Activated T-cell treated with anti-CD3 and anti-CD28 coated beads for 48 hours (primary cell): ENCODE results near the gene ATPAF2.
A peak's percentile ranks its signal among the peaks of the same experiment; 100 is the strongest.

Experiments used
- DNase-seq: peaks from one replicate; pipeline ENCODE4 v3.0.0-alpha.2; 2020; ENCODE audit warnings: low read depth

Gene ATPAF2

DNA sequence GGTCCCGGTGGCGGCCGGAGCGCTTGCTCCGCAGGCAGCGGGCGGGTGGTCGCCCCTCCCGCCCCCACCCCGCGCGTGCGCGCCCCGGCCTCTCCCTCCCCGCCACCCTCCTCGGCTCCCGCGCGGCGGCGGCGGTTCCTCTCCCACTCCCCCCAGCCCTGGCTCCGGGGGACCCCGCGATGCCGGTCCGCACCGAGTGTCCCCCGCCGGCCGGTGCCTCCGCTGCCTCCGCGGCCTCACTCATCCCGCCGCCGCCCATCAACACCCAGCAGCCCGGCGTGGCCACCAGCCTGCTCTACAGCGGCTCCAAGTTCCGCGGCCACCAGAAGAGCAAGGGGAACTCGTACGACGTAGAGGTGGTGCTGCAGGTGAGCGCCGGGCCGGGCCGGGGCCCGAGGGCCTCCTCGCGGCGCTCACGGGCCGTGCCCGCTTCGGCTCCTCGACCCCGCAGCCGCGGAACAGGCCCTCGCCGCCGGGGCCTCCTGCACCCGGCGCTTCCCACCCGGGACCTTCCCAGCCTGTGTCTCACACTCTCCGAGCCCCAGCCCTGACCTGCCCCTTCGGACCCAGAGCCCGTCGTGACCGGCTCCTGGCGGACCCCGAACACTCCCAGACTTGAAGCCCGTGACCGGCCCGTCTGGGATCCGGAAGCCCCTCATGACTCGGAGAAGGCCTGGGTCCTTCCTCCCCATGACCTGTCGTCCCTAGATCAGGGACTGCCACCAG, 730 bp upstream of the ATPAF2 start:
- no peak for DNase-seq

DNA sequence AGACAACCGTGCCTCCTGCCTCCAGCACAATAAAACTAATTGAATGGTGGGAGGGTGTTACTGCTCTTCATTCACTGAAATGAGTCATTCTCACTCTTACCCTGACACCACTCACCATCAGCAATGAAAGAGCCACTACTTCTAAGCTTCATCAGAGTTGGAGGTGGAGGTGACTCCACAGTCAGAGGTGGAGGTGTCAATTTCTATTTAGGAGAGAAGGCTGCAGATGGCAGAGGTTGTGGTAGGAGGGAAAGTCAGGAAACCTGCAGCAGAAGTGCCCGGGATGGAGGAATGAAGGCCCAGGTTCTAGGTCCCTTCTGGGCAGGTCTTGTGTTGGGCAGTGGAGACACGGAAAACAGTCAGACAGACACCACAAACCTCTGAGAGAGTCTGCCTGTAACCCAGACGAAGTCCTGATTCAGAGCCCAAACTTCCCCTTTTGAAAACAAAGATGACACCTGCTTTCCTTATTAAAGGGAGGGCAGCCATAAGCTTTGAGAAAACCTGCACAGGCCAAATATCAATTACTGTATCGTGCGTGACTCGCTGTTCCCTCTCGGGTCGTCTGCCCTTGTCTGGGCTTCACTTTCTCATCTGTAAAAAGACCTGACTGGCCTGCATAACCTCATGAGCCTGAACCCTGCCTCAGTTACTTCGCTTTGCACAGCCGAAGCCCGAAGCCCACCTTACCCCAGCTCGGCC, 668 bp downstream of the ATPAF2 start:
- no peak for DNase-seq

DNA sequence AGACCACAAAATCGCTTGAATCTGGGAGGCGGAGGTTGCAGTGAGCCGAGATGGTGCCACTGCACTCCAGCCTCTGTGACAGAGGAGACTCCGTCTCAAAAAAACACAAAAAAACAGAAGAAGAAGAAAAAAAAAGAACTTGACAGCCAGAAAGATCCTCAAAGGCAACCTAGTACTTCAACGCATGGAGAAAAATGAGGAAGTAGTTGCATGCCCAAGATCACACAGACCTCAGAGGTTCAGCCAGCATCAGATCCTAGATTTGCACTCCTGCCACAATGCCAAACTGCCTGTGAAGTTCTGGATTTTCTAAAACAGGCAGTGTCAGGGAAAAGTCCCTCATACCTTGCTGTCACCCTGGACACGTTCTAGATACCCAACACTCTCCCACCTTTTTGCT, 1.5 kb downstream of the ATPAF2 start:
- no peak for DNase-seq

DNA sequence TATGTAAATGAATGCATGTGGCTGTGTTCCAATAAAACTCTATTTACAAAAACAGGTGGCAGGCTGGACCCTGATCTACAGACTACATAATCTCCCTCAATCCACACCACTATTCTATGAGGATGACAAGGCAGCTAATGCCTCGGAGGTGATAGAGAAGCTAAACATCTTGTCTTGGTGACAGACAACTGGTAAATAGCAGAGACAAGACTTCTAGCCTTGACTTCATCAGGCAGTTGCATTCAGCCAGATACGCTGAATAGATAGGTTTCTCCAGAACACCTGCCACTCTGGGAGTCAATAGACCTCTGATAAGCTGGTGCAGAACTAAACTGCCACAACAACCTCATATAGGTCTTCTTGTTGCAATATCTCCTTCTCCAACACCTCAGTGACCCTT, 3.3 kb downstream of the ATPAF2 start:
- no peak for DNase-seq

DNA sequence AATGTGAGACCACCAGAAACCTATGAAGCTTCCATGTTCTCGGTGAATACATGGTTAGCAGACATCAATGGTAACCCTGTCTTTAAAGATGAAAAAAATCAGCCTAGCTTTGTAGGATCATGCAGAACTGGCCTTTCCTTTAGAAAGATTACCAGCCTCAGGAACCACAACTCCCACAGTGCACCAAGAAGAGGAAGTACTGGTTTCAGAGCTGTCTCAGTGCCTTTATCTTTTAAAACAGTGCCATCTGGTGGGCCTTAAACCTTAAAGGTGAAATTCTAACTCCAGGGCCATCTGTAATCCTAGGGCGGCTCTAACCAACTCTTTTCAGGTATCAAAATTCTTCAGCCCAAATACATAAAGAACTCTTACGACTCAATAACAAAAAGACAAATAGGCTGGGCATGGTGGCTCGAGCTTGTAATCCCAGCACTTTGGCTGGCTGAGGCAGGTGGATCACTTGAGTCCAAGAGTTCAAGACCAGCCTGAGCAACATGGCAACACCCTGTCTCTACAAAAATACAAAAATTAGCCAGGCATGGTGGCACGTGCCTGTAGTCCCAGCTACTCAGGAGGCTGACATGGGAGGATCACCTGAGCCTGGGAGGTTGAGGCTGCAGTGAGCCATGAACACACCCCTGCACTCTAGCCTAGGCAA, 5.4 kb downstream of the ATPAF2 start:
- no peak for DNase-seq

DNA sequence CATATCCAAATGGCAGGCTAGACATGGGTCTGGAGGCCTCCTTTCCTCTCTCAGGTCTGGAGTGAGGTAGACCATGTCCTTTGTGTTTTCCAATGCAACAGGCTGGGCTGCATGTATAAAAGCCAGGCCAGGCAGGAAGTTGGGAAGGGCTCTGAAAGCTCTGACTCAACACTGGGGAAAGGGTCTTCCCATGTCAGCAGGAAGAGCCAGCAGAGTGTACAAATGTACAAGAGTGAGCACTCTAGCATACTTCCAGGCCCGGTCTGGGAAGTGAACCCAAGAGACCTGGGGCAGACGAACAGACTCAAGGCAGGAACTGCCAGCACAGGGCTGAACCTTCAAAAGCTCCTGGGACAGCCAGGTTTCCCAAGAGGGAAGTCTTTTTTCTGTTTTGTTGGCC, 7.0 kb downstream of the ATPAF2 start:
- DNase-seq = no peak

DNA sequence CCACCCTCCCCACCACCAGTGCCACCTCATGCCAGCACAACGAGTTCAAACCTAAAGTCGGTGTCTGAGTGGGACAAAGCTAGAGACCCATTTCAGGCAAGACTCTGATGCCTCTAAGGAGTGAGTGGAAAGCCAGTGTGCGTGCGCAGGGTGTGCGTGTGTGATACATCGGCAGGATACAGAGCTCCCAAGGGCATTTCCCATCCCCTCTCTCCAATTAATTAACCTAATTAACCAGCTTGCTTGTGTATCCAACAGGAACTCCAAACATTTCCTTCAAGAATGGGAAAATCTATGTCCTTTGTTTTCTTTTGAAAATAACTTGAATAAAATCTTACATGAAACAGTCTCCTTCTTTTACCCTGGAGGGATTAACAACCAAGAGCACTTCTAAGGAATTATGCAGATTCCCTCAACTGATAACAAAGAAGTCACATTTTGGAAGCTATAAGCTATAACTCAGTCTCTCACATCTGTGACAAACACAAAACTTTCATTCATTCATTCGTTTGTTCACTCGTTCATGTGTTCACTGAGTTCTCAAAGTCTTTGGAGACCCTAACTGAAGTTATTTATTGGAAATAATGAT, 9.9 kb downstream of the ATPAF2 start:
- no peak for DNase-seq

DNA sequence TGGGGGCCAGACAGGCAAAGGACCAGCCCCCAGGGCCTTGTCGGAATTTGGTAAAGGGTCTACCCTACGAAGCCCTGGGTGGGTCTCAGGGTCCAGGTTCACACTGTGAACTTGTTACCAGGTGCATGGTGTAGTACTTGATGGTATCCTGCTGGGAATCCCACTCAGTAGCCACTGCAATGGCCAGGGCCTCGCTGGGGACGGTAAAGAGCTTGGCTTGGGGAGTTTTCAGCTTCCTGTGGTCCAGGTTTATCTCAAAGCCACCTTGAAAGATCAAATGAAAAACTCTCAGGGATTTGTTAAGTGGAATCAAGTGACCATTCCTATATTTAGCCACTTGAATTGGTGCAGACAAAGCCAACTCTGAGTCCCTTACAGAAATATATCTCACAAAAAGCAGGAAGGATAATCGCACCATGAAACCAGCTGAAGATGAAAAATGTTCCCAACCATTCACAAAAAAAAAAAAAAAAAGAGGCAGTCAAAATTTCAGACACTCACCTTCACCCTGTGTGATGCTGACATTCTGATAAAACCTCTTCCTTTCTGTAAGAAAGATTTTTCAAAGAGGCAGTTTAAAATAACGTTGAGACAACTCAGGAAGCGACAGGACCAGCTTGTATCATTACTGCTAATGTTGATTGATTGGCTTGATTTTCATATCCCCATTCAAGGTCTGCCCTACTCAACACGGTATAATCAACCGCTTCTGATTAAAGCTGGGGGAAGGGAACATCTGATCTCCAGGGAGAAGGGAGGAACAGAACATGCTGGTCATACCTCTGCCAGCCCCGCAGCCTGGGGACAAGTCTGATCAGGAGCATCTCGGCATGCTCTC, 10.6 kb downstream of the ATPAF2 start:
- DNase-seq = no peak

DNA sequence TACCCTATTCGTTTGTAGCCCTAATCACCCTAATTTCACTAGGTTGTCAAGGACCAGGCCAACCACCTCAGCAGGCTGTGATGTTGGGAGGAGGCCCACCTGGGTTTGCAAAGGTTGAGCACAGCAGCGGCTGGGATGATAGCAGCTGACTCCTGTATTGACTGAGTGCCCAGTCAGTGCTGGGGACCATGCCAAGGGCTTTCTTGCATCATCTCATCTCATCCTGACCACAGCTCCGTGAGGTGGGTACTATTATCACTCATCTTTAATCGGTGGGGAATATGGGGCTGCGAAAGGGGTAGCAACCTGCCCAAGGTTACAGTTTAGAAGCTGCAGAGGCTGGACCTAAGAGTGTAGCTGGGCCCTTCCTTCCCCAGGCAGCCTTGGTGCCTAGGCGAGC, 11.7 kb downstream of the ATPAF2 start:
- DNase-seq = no peak

DNA sequence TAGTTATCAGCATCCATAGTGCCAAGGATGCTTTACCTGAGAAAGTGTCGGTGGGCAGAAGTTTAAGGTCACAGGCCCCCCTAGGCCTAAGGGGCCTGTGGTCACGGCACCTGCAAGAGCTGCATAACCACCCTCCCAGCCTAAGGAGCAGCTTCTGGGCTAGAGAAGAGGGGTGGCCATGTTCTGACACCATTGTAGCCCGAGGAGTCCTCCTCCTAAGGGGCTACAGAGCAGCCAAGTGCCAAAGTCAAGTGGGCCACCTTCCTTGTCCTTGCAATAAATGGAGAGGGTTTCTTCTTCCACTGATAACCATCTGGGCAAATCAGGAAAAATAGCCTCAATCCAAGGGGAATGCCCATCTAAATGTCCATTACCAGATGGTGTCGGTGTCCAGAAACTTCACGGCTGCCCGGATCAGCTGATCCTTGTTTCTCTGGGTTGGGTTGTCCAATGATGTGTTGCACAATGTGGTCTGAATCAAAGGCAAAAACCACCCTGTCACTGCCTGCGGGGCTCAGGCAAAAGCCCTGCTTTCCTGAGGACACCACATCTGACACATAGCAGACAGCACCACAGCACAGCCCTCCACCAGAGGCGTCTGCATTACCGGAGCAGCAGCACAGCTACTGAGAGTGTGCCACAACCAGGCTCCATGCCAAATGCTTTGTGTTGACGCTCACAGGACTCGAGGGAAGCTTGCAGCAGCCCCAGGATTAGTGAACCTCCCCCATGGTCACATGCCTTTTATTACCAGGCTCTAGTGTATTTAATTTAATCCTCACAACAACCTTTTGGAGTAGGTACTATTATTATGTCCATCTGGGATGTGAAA, 12.8 kb downstream of the ATPAF2 start:
- DNase-seq = no peak

DNA sequence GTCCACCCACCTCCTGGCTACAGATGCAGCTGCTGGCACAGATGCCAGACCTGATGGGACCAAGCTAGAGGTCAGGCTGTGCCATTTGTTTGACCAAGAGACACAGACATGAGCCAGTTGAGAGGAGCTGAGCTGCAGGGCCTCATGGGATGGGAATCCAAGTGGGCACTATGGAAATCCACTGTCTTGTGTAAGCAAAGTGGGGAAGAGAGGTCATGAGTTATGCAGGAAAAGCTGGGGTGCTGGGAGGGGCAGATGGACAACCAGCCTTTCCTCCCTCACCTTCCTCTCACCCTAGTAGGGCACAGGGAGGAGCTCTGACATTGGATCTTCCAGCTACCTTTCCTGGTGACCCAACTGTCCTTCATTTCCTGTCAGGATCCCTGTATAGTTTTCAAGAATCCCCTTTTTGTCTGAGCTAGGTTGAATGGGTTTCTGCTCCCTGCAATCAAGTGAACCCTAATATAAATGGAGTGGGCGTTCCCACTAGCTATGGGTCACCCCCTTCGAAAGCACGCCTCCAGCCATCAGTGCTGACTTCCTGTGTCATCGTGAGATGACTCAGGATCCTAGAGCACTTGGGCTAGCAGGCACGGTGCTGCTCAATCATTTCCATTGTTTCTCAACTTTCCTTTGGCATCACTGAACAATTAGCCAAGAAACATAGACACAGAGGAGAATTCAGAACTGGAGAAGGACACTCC, 13.6 kb downstream of the ATPAF2 start:
- peak; percentile 17 for DNase-seq

DNA sequence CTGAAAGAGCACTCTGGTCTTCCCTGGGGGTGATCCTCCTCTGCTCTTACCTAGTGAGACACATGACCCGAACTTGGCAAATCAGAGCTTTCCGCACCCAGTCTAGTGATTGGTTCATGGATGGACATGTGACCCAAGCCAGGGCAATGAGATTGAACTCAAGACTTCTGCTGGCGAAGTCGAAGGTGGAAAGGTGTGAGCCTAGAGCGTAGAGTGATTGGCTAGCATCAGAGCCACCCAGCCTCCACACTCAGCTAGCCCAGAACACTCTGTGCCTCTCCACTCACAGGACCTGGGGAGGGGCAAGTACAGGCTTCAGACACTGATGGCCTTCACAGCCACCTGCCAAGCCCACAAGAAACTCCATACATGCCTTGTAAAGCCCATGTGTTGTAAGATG, 17.6 kb downstream of the ATPAF2 start:
- DNase-seq = no peak

DNA sequence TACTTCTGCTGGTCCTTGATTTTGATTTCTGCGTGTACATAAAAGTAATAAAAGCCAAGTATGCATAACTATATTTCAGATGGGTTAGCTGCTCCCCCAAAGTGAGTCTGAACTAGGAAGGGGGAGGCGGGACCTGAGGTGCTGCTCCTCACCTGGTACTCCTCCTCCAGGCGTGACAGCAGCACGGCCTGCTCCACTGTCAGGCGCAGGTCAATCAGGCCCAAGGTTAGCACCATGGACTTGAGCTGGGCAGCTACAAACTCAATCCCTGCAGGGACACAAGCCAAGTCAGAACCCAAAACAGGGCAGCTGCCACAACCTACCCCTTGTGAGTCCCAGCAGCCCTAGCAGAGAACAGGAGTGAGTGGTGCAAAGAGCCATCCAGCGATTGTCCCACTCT, 18.0 kb downstream of the ATPAF2 start:
- no peak for DNase-seq

DNA sequence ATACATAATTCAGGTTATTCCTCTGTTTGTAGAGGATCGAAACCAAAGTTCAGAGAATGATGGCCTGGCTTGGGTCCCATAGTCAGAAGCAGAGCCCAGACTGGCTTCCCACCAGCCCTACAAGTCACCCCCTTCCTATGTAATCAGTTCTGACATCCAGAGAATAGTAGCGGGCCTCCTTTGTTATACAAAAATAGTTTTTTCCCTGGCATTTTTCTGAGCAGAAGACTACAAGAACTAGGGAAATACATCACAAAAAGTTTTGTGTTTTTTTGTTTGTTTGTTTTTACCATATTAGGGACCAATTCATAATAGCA, 19.2 kb downstream of the ATPAF2 start:
- no peak for DNase-seq

DNA sequence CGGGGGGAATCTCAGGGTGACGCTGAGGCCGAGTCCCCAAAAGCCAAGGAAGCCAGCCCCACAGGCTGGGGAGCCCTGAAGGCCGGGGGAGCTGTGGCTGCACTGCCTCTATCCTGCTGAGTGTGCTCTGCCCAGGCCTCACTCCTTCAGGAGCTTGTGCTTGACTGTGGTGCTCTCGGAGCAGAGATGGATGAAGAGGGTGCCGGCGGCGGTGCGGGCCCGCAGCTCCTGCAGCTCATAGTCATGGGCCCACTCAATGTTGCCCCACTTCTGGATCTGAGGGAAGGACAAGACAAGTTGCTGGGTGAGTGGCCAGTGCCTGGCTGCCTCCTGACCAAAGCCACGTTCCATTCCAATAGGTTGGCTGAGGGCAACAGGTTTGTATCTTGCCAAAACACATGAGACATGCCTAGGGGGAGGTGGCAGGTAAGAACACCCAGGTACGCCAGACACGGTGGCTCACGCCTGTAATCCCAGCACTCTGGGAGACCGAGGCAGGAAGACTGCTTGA, 20.5 kb downstream of the ATPAF2 start:
- no peak for DNase-seq

DNA sequence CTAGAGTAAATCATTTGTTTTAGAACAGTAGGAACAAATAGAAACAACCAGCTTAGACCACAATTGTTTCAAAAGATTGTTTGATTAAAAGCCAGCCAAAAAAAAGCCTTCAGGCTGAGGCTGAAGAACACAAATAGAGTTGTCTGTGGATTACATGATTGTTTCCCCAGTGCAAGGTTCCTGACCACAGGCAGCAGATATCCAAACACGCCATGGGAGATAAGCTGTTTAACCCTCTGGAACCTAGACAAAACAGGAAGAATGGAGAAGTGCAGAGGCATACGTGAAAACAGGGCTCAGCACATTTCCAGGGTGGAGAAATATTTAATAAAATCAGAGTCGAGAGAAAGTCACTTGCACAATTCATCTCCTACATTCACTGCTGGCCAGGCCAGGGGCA, 21.0 kb downstream of the ATPAF2 start:
- no peak for DNase-seq

DNA sequence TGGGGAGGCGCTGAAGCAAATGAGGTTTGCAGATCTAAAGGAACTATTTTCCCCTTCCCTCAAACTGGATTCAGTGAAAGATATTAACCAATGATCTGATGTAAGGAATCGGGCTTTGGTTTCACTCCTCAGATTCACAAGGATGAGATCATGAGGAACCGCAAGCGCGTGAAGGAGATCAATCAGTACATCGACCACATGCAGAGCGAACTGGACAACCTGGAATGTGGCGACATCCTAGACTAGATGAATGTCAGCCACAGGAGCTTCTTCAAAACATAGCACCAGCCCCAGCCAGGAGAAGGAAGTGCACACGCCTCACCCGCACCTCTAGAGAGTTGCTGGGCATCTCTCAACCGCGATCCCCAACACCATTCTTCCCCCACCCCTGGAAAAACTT, 22.5 kb downstream of the ATPAF2 start:
- no peak for DNase-seq

DNA sequence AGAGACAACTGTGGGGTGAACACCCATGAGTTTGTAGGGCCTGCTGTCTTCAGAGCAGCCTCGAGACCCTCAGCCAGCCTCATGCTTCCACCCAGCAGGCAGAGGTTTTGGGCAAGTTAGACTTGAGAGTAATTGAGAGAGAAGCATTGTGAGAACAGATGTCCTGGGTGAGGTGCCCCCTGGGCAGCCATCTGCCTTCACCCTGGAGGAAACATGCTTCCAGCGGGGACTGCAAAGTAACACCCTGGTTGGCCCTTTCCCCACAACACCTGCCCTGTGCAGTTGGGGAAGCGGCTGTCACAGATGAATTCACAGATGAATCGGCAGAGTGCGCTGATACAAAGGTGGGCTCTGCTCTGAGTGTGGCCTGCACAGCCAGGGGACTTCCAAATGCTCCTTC, 23.4 kb downstream of the ATPAF2 start:
- DNase-seq = no peak

DNA sequence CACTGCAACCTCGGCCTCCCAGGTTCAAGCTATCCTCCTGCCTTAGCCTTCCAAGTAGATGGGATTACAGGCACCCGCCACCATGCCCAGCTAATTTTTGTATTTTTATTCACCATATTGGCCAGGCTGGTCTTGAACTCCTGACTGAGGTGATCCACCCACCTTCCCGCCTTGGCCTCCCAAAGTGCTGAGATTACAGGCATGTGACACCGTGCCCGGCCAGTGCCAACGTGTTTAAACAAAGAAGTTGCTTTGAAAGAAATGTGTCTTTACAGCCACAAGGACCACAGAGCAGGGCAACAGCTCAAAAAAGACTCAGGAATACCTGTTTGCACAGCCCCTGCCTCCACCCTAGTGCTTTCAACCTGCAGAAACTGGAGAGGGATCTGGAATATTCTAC, 25.0 kb downstream of the ATPAF2 start:
- DNase-seq = no peak

DNA sequence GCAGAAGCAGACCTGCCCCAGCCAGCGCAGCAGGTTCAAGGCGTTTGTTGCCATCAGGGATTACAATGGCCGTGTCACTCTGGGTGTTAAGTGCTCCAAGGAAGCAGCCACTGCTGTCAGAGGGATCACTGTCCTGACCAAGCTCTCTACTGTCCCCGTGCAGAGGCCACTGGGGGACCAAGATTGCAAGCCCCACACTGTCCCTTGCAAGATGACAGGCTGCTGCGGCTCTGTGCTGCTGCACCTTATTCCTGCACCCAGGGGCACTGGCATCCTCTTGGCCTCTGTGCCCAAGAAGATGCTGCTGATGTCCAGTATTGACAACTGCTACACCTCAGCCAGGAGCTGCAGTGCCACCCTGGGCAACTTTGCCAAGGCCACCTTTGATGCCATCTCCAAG, 27.7 kb downstream of the ATPAF2 start:
- DNase-seq = no peak
